BLaER1 treated with 17β-estradiol and CSF1 and Interleukin-3, amounts not matched to agents 10 nM and 100 nM (cell line): Measurements from ENCODE around the gene PCMT1.
A peak's percentile ranks its signal among the peaks of the same experiment; 100 is the strongest.
"Not testable (repeated sequence)": the region's sequence is repeated elsewhere in the genome, so short reads cannot be mapped to it uniquely, and the experiment has no call there.

Experiments
- H3K27ac ChIP-seq, 11 experiments: shearing (Covaris generic); formaldehyde crosslinking; 2 replicates each; pipeline ENCODE4 v1.8.1; 2022
- H3K27me3 ChIP-seq, 11 experiments: shearing (Covaris generic); formaldehyde crosslinking; 2 replicates each; pipeline ENCODE4 v1.8.1; 2022
- H3K36me3 ChIP-seq, 11 experiments: shearing (Covaris generic); formaldehyde crosslinking; 2 replicates each; pipeline ENCODE4 v1.8.1; 2022
- H3K4me1 ChIP-seq, 10 experiments: shearing (Covaris generic); formaldehyde crosslinking; 2 replicates each; pipeline ENCODE4 v1.8.1; 2022
- H3K4me2 ChIP-seq, 11 experiments: shearing (Covaris generic); formaldehyde crosslinking; 2 replicates each; pipeline ENCODE4 v1.8.1; 2022
- H3K4me3 ChIP-seq, 10 experiments: shearing (Covaris generic); formaldehyde crosslinking; 2 replicates each; pipeline ENCODE4 v1.8.1; 2022
- H3K9ac ChIP-seq, 11 experiments: shearing (Covaris generic); formaldehyde crosslinking; 2 replicates each; pipeline ENCODE4 v1.8.1; 2022
- H3K9me3 ChIP-seq, 11 experiments: shearing (Covaris generic); formaldehyde crosslinking; replicated peaks in 1 of 11; 2 replicates each; pipeline ENCODE4 v1.8.1; 2022
- H4K20me1 ChIP-seq, 11 experiments: shearing (Covaris generic); formaldehyde crosslinking; 2 replicates each; pipeline ENCODE4 v1.8.1; 2022
- Cebpa-rat ChIP-seq, 11 experiments: shearing (Covaris generic); IDR thresholded peaks; 2 replicates each; pipeline ENCODE4 v1.8.1; 2022

Gene PCMT1

GRCh38 chr6:149723262-149723661 is 26.3 kb upstream of the PCMT1 start:
- Histone ChIP-seq H3K36me3 (peaks cover 28 to 71% (median 59%) of the 10 kb centered on the region in 11 experiments), H3K4me2 (no peak overlapping the region), H3K4me1 (peaks cover 10 to 35% (median 14%) of the 10 kb centered on the region in 10 experiments), H3K27ac (no peak overlapping the region), H3K27me3 (no peaks in the 10 kb centered on the region), H3K4me3 (no peak overlapping the region), H4K20me1 (no peaks in the 10 kb centered on the region), H3K9ac (0 out of 22 replicates have a peak overlapping the region, but pooled peaks of 1 of the 11 experiments have one; percentile 18), H3K9me3 (no peaks in the 10 kb centered on the region)
- no peak for TF ChIP-seq Cebpa-rat (IDR thresholded peaks at IDR 0.05)

DNA sequence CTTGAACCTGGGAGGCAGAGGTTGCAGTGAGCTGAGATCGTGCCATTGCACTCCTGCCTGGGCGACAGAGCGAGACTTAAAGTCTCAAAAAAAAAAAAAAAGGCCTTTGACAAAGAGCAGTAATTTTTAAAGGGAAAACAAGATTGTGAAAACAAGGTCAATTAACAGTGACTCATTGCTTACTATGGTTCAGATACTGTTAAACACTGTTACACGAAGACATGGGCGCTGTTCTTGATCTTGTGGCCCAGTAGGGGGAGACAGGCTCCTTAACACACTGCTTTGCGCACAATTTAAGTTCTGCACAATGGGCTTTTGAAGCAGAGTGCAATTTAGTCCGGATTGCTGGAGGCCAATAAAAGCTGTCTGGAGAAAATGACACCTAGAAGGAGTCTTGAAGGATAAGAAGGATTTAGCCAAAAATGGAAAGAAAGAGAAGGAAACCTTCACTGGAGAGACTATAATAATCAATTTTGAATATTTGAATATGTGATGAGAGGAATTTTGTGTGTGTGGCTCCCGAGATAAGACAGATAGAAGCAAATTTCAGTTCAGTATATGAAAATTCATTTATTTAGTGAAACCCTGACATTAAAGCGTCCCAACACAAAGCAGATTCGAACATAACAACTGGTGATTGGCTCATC is 25.6 kb upstream of the PCMT1 start:
- Histone ChIP-seq H3K36me3 (peaks cover 28 to 78% (median 65%) of the 10 kb centered on the region in 11 experiments), H3K27me3 (no peaks in the 10 kb centered on the region)
- TF ChIP-seq Cebpa-rat (IDR thresholded peaks at IDR 0.05), result no peak

DNA sequence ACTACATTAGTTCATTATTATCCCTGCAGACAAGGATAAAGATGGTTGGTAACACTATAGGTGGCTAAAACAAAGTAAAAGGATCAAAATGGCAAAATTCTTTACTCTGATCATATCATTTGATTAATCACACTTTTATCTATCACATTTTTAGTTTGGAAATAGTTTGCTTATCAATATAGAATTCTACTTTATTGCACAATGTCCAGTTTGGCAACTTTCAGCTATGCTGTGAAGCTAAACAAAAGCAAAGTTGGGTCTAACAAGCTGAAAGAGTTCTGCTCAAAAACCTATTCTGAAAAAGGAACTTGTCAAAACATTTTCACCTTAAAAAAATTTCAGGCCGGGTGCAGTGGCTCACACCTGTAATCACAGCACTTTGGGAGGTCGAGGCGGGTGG is 23.8 kb upstream of the PCMT1 start:
- Histone ChIP-seq H3K4me3 (no peak overlapping the region), H3K36me3 (peaks cover 46 to 96% (median 84%) of the 10 kb centered on the region in 11 experiments), H3K4me2 (no peak overlapping the region), H3K9me3 (no peaks in the 10 kb centered on the region), H3K9ac (no peak overlapping the region), H3K27ac (no peak overlapping the region), H4K20me1 (peaks cover 0 to 4% (median 0%) of the 10 kb centered on the region in 11 experiments; a peak in 2 of 22 replicates), H3K4me1 (peaks cover 14 to 42% (median 18%) of the 10 kb centered on the region in 10 experiments), H3K27me3 (no peaks in the 10 kb centered on the region)
- TF ChIP-seq Cebpa-rat (IDR thresholded peaks at IDR 0.05), result 0 out of 22 replicates have a peak, but pooled peaks of 1 of the 11 experiments have one; percentile 11

More for the DNA sequence above, 25.6 kb upstream of the PCMT1 start:
- no peak overlapping the region for H3K9ac ChIP-seq
- peaks cover 0 to 4% (median 0%) of the 10 kb centered on the region in 11 experiments; a peak in 1 of 22 replicates for H4K20me1 ChIP-seq
- no peak overlapping the region for H3K4me3 ChIP-seq
- H3K4me1 ChIP-seq, result peaks cover 10 to 35% (median 14%) of the 10 kb centered on the region in 10 experiments
- no peak overlapping the region for H3K4me2 ChIP-seq
- no peak overlapping the region for H3K27ac ChIP-seq
- no peaks in the 10 kb centered on the region for H3K9me3 ChIP-seq

- peak overlapping the region in 1 of 10 experiments; percentile 1; a peak in 1 of 20 replicates for H3K4me3 ChIP-seq
- peaks cover 0 to 7% (median 0%) of the 10 kb centered on the region in 11 experiments; a peak in 2 of 22 replicates for H4K20me1 ChIP-seq
- peak overlapping the region in 10 of 11 experiments; percentile 4 to 59 (median 55); a peak in 16 of 22 replicates for H3K27ac ChIP-seq
- TF ChIP-seq Cebpa-rat (IDR thresholded peaks at IDR 0.05), result no peak
- H3K9ac ChIP-seq, result peak overlapping the region in 6 of 11 experiments; percentile 28 to 58 (median 43); a peak in 5 of 22 replicates
- peaks cover 14 to 42% (median 18%) of the 10 kb centered on the region in 10 experiments for H3K4me1 ChIP-seq
- no peaks in the 10 kb centered on the region for H3K27me3 ChIP-seq
- H3K4me2 ChIP-seq, result peak overlapping the region; percentile 39 to 84 (median 63); a peak in 21 of 22 replicates
- peaks cover 68 to 100% (median 96%) of the 10 kb centered on the region in 11 experiments for H3K36me3 ChIP-seq
- H3K9me3 ChIP-seq, result no peaks in the 10 kb centered on the region
These were observed 21.6 kb upstream of the PCMT1 start for GRCh38 chr6:149727793-149728498.

GRCh38 chr6:149728499-149729234 is 20.9 kb upstream of the PCMT1 start:
- peak overlapping the region in 10 of 11 experiments; percentile 3 to 58 (median 32); a peak in 13 of 22 replicates for H3K9ac ChIP-seq
- H3K36me3 ChIP-seq, result peaks cover 75 to 100% (median 96%) of the 10 kb centered on the region in 11 experiments

GRCh38 chr6:149729824-149730223 is 19.7 kb upstream of the PCMT1 start:
- Histone ChIP-seq H3K9me3 (no peaks in the 10 kb centered on the region), H4K20me1 (peaks cover 0 to 11% (median 0%) of the 10 kb centered on the region in 11 experiments; a peak in 4 of 22 replicates), H3K4me2 (peak overlapping the region in 2 of 11 experiments; percentile 63 to 78; a peak in 1 of 22 replicates), H3K4me1 (peaks cover 14 to 36% (median 18%) of the 10 kb centered on the region in 10 experiments), H3K36me3 (peaks cover 79 to 100% (median 96%) of the 10 kb centered on the region in 11 experiments), H3K27me3 (no peaks in the 10 kb centered on the region), H3K27ac (no peak overlapping the region), H3K9ac (peak overlapping the region in 1 of 11 experiments; percentile 55; a peak in 1 of 22 replicates), H3K4me3 (no peak overlapping the region)
- no peak for TF ChIP-seq Cebpa-rat (IDR thresholded peaks at IDR 0.05)

More at GRCh38 chr6:149728499-149729234, 20.9 kb upstream of the PCMT1 start:
- peaks cover 0 to 7% (median 0%) of the 10 kb centered on the region in 11 experiments; a peak in 2 of 22 replicates for H4K20me1 ChIP-seq
- H3K4me1 ChIP-seq, result peaks cover 14 to 36% (median 18%) of the 10 kb centered on the region in 10 experiments
- no peaks in the 10 kb centered on the region for H3K27me3 ChIP-seq
- no peak for TF ChIP-seq Cebpa-rat (IDR thresholded peaks at IDR 0.05)
- H3K9me3 ChIP-seq, result no peaks in the 10 kb centered on the region
- peak overlapping the region in 1 of 10 experiments; percentile 1; a peak in 1 of 20 replicates for H3K4me3 ChIP-seq
- peak overlapping the region in 10 of 11 experiments; percentile 4 to 59 (median 55); a peak in 18 of 22 replicates for H3K27ac ChIP-seq
- H3K4me2 ChIP-seq, result peak overlapping the region; percentile 39 to 84 (median 63)

DNA sequence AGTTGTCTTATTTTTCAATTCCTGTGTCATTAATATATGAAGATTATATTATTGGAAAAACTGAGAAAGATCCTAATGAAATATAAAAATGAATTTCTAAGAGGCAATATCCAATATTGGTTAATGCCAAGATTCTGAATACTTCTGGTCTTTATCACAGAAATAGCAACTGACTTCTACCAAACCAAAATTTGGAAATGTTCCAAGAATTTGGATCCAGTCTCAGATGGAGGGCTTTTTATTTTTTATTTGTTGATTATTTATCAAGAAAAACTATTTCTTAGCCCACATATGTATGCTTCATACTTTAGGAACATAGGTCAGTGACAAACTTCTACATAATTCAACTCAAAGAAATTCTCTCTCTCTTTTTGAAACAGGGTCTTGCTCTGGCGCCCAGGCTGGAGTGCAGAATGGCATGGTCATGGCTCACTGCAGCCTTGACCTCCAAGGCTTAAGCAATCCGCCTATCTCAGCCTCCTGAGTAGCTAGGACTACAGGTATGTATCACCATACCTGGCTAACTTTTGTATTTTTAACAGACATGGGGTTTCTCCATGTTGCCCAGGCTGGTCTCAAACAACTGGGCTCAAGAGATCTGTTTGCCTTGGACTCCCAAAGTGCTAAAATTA is 16.3 kb upstream of the PCMT1 start:
- Histone ChIP-seq H3K9me3 (no peaks in the 10 kb centered on the region), H3K27me3 (no peaks in the 10 kb centered on the region), H3K4me1 (peaks cover 11 to 18% (median 14%) of the 10 kb centered on the region in 10 experiments), H3K36me3 (peaks cover 91 to 100% (median 99%) of the 10 kb centered on the region in 11 experiments), H4K20me1 (peaks cover 0 to 16% (median 0%) of the 10 kb centered on the region in 11 experiments; a peak in 5 of 22 replicates), H3K27ac (no peak overlapping the region), H3K4me2 (no peak overlapping the region), H3K4me3 (no peak overlapping the region), H3K9ac (no peak overlapping the region)
- no peak for TF ChIP-seq Cebpa-rat (IDR thresholded peaks at IDR 0.05)

DNA sequence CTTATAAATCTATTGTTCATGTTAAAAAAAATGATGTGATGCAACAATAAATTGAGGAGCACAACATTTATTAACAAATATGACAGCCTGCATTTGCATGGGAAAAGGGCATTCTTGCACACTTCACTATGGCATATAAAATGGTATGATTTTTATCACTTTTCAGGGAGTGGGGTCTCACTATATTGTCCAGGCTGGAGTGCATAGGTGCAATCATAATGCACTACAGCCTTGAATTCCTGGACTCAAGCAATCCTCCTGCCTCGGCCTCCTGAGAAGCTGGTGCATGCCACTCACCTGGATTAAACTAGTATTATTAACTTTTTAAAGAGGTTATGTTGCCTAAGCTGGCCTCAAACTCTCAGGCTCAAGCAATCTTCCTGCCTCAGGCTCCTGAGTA is 14.6 kb upstream of the PCMT1 start:
- no peaks in the 10 kb centered on the region for H3K27me3 ChIP-seq
- no peak overlapping the region for H3K4me2 ChIP-seq
- no peaks in the 10 kb centered on the region for H3K9me3 ChIP-seq
- H3K27ac ChIP-seq, result no peak overlapping the region
- H3K36me3 ChIP-seq, result peaks cover 98 to 100% (median 100%) of the 10 kb centered on the region in 11 experiments
- peaks cover 0 to 14% (median 0%) of the 10 kb centered on the region in 11 experiments; a peak in 3 of 22 replicates for H4K20me1 ChIP-seq
- H3K4me1 ChIP-seq, result peaks cover 0 to under 1% (median 0%) of the 10 kb centered on the region in 10 experiments; a peak in 1 of 20 replicates
- H3K9ac ChIP-seq, result no peak overlapping the region
- no peak for TF ChIP-seq Cebpa-rat (IDR thresholded peaks at IDR 0.05)
- no peak overlapping the region for H3K4me3 ChIP-seq

- H3K4me1 ChIP-seq, result peaks cover 13 to 33% (median 22%) of the 10 kb centered on the region in 10 experiments
- peak overlapping the region; percentile 77 to 93 (median 88) for H3K9ac ChIP-seq
- not testable (repeated sequence) for H3K9me3 ChIP-seq, H3K27me3 ChIP-seq
- peak overlapping the region in 3 of 11 experiments; percentile 80 to 85 (median 81); a peak in 4 of 22 replicates for H3K27ac ChIP-seq
- H3K4me2 ChIP-seq, result peak overlapping the region; percentile 69 to 93 (median 81)
- H3K36me3 ChIP-seq, result peaks cover 38 to 46% (median 43%) of the 10 kb centered on the region in 11 experiments
- peak overlapping the region; percentile 73 to 97 (median 84) for H3K4me3 ChIP-seq
- H4K20me1 ChIP-seq, result peaks cover 0 to 26% (median 5%) of the 10 kb centered on the region in 11 experiments; a peak in 16 of 22 replicates
These were observed 4.3 kb upstream of the PCMT1 start for GRCh38 chr6:149745252-149745651.
